PC-3 (cell line): Measurements from ENCODE around the gene EIF4ENIF1. TPM values are rescaled to one million over a fixed set of nuclear protein-coding genes. Genes with fewer than 3 reads are reported as not detected.
"Not testable (repeated sequence)": the region's sequence is repeated elsewhere in the genome, so short reads cannot be mapped to it uniquely, and the experiment has no call there.

Experiments used
- ATAC-seq: fragments of 200-7000 bp; cut with Tn5 transposase; 2 replicates; pipeline ENCODE4 v1.9.1; 2020; ENCODE audit warnings: mild to moderate bottlenecking, moderate library complexity
- BruUV-seq: library from RNA; stranded (reverse); fragments of 400-500 nt; replicated peaks from 2 replicates; lab custom pipeline; 2021; lab: Mats Ljungman, UMichigan
- CTCF ChIA-PET: fragments of 300-600 bp; sonication (Branson Sonifier 250); formaldehyde crosslinking; loops from one replicate; lab custom pipeline; 2022; ENCODE audit warnings: antibody characterized with exemption; lab: Charles Lee
- POLR2A ChIA-PET: fragments of 300-600 bp; sonication (Branson Sonifier 250); formaldehyde crosslinking; loops from one replicate; lab custom pipeline; 2022; ENCODE audit warnings: antibody characterized with exemption; ENCODE audit not compliant: unreplicated experiment; lab: Charles Lee
- DNase-seq: peaks from one replicate; pipeline ENCODE4 v3.0.0-alpha.2; 2015
- H2AFZ ChIP-seq: fragments of 300-600 bp; sonication (generic); 2 replicates; pipeline ENCODE4 v1.6.0; 2016; ENCODE audit warnings: antibody characterized with exemption, low read length
- H3F3A ChIP-seq: fragments of 300-600 bp; sonication (generic); one replicate; pipeline ENCODE4 v1.6.0; 2017; ENCODE audit warnings: antibody characterized with exemption, low read length, control low read depth, mild to moderate bottlenecking; ENCODE audit not compliant: unreplicated experiment
- H3K27ac ChIP-seq: fragments of 300-600 bp; sonication (generic); 2 replicates; pipeline ENCODE4 v1.5.1; 2016; ENCODE audit warnings: mild to moderate bottlenecking, low read length
- H3K27me3 ChIP-seq: fragments of 300-600 bp; sonication (generic); 2 replicates; pipeline ENCODE4 v1.6.1; 2016; ENCODE audit warnings: low read length, mixed read lengths
- H3K36me3 ChIP-seq: fragments of 300-600 bp; sonication (generic); 2 replicates; pipeline ENCODE4 v1.6.1; 2016; ENCODE audit warnings: low read depth, mixed run types, low read length, mixed read lengths
- H3K4me1 ChIP-seq: fragments of 300-600 bp; sonication (generic); 2 replicates; pipeline ENCODE4 v1.5.1; 2016; ENCODE audit warnings: low read length; ENCODE audit not compliant: insufficient read depth
- H3K4me2 ChIP-seq: fragments of 300-600 bp; sonication (generic); 2 replicates; pipeline ENCODE4 v1.6.0; 2016; ENCODE audit warnings: low read length
- H3K4me3 ChIP-seq: fragments of 300-600 bp; sonication (generic); 2 replicates; pipeline ENCODE4 v1.5.1; 2016; ENCODE audit warnings: mild to moderate bottlenecking, low read length, mixed read lengths
- H3K79me2 ChIP-seq: fragments of 300-600 bp; sonication (generic); 2 replicates; pipeline ENCODE4 v1.6.1; 2017; ENCODE audit warnings: low read length, mixed read lengths
- H3K9ac ChIP-seq: fragments of 300-600 bp; sonication (generic); 2 replicates; pipeline ENCODE4 v1.6.0; 2016; ENCODE audit warnings: mild to moderate bottlenecking, low read length
- H3K9me2 ChIP-seq: fragments of 300-600 bp; sonication (generic); replicated peaks from 2 replicates; pipeline ENCODE4 v1.6.1; 2016; ENCODE audit warnings: mixed run types, low read length, mixed read lengths
- H3K9me3 ChIP-seq: fragments of 300-600 bp; sonication (generic); 2 replicates; pipeline ENCODE4 v1.6.1; 2016; ENCODE audit warnings: low read length, mixed read lengths
- H4K20me1 ChIP-seq: fragments of 300-600 bp; sonication (generic); 2 replicates; pipeline ENCODE4 v1.6.1; 2016; ENCODE audit warnings: low read length, mixed read lengths
- EZH2 ChIP-seq: fragments of 300-600 bp; sonication (generic); IDR thresholded peaks from one replicate; pipeline ENCODE4 v1.6.1; 2017; ENCODE audit warnings: antibody characterized with exemption, mild to moderate bottlenecking, low read length; ENCODE audit not compliant: unreplicated experiment
- EZH2phosphoT487 ChIP-seq: fragments of 300-600 bp; sonication (generic); IDR thresholded peaks from 2 replicates; pipeline ENCODE4 v1.6.1; 2018; ENCODE audit warnings: mild to moderate bottlenecking, antibody characterized with exemption, low read length, borderline replicate concordance
- intact Hi-C: fragments of 100-400 bp; cut with micrococcal nuclease; formaldehyde crosslinking; loops from 2 replicates; pipeline ENCODE4 v1.9.0; 2023
- total RNA-seq: library from RNA; depleted of rRNA; stranded (reverse); fragments of >200 nt; gene quantifications from 2 replicates; pipeline ENCODE4 v1.2.3, GENCODE V29; 2014
- TF ChIP-seq, protein P1 (sequence below): fragments of 300-600 bp; sonication (generic); conservative IDR thresholded peaks from 2 replicates; pipeline ENCODE4 v1.5.1; 2017; ENCODE audit warnings: antibody characterized with exemption, low read depth, mild to moderate bottlenecking, low read length

EIF4ENIF1 gene
- total RNA-seq, 1 experiment from 2014 or later = 5.3 TPM

DNA sequence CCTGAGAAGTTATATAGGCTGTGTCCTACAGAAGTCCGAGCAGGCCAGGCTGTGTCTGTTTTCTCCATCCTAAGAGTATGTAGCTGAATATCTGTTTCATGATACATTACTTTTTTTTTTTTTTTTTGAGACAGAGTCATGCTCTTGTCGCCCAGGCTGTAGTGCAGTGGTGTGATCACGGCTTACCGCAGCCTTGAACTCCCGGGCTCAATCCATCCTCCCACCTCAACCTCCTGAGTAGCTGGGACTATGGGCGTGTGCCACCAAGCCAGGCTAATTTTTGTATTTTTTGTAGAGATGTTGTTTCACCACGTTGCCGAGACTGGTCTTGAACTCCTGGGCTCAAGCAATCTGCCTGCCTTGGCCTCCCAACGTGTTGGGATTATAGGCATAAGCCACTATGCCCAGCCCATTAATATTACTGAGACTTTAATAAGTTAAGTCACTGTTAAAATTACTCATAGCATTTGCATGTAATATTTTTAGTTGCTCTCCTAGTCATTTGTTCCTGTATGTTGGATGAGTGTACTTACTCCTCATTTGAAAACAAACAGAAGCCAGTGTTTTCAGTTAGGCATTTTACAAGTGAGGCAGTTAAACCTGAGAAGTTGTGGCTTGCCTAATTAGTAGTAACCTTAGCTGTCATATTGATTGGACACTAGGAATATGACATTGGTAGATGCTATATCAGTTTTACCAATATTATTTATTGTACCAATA is 64.2 kb downstream of the EIF4ENIF1 start:
- Histone ChIP-seq H3K36me3 (peaks cover 33% of the 10 kb centered on the region), H3K79me2 (no peaks in the 10 kb centered on the region), H3K9ac (no peak overlapping the region), H3K4me2 (no peak overlapping the region), H4K20me1 (no peaks in the 10 kb centered on the region), H3K27me3 (no peaks in the 10 kb centered on the region), H3K27ac (no peak overlapping the region), H2AFZ (no peak overlapping the region), H3F3A (no peaks in the 10 kb centered on the region), H3K4me1 (no peaks in the 10 kb centered on the region), H3K9me2 (no peaks in the 10 kb centered on the region), H3K9me3 (no peaks in the 10 kb centered on the region), H3K4me3 (no peak overlapping the region)
- CTCF ChIA-PET = no interaction called here
- DNase-seq = no peak
- ATAC-seq = peak; percentile 29; the same call in 1 of the 2 replicates
- TF ChIP-seq, protein P1, sequence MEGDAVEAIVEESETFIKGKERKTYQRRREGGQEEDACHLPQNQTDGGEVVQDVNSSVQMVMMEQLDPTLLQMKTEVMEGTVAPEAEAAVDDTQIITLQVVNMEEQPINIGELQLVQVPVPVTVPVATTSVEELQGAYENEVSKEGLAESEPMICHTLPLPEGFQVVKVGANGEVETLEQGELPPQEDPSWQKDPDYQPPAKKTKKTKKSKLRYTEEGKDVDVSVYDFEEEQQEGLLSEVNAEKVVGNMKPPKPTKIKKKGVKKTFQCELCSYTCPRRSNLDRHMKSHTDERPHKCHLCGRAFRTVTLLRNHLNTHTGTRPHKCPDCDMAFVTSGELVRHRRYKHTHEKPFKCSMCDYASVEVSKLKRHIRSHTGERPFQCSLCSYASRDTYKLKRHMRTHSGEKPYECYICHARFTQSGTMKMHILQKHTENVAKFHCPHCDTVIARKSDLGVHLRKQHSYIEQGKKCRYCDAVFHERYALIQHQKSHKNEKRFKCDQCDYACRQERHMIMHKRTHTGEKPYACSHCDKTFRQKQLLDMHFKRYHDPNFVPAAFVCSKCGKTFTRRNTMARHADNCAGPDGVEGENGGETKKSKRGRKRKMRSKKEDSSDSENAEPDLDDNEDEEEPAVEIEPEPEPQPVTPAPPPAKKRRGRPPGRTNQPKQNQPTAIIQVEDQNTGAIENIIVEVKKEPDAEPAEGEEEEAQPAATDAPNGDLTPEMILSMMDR = no peak
- no TSS peak for BruUV-seq
- POLR2A ChIA-PET = no interaction called here
- intact Hi-C loops = no loop called here

DNA sequence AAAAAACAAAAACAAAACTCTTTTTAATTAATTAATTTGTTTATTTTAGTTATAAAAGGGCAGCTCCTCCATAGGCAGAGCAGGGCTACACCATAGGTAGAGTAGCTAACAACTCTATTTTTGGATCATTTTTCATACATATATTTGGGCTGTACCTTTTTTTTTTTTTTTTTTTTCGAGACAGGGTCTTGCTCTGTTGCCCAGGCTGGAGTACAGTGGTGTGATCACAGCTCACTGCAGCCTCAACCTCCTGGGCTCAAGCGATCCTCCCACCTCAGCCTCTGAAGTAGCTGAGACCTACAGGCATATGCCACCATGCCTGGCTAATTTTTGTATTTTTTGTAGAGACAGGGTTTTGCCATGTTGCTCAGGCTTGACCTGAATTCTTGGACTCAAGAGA is 87.3 kb downstream of the EIF4ENIF1 start:
- Histone ChIP-seq H3K79me2 (peaks cover 47% of the 10 kb centered on the region), H3K36me3 (peaks cover 10% of the 10 kb centered on the region)
- H2AFZ ChIP-seq, BruUV-seq, H3K9ac ChIP-seq, ATAC-seq, H3K9me2 ChIP-seq, H3K4me2 ChIP-seq, CTCF ChIA-PET, POLR2A ChIA-PET, H3K27me3 ChIP-seq, intact Hi-C loops, H3K4me1 ChIP-seq, H4K20me1 ChIP-seq, H3K4me3 ChIP-seq, H3F3A ChIP-seq, H3K27ac ChIP-seq, DNase-seq, H3K9me3 ChIP-seq: not testable (repeated sequence)

DNA sequence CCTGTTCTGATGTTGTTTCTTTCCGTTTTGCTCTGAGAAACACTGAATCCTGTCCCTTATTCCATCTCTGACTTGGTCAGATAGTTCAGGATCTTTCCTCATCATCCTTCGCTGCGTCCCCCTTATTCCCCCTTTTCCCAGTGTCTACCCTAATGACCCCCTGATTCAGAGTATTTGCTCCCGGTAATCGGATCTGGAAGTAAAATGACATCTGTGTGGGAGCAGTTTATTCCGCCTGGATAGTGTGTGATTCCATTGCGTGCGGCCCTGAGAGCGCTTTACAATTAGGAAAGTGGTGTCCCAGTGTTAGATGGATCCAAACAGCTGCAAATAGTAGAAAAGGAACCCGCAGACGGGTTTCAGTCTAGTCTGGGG is 89.6 kb downstream of the EIF4ENIF1 start:
- no peak for TF ChIP-seq EZH2
- TF ChIP-seq, protein P1 = no peak
- TF ChIP-seq EZH2phosphoT487 = no peak
- ChIA-PET POLR2A (no interaction called here), CTCF (no interaction called here)
- Histone ChIP-seq H3K27me3 (no peaks in the 10 kb centered on the region), H3F3A (no peaks in the 10 kb centered on the region), H2AFZ (peak overlapping the region; percentile 98), H3K4me1 (peaks cover 5% of the 10 kb centered on the region; the same call in 1 of the 2 replicates), H4K20me1 (no peaks in the 10 kb centered on the region), H3K36me3 (peaks cover 7% of the 10 kb centered on the region; the same call in 1 of the 2 replicates), H3K9ac (peak overlapping the region; percentile 98), H3K27ac (peak overlapping the region; percentile 39), H3K79me2 (peaks cover 37% of the 10 kb centered on the region), H3K9me2 (no peaks in the 10 kb centered on the region), H3K4me3 (peak overlapping the region; percentile 83), H3K9me3 (no peaks in the 10 kb centered on the region), H3K4me2 (peak overlapping the region; percentile 90)
- ATAC-seq (peak; percentile 16; the same call in 1 of the 2 replicates), DNase-seq (no peak)
- no TSS peak for BruUV-seq
- intact Hi-C loops = no loop called here
